Germinal center (tissue), 1 donor: ENCODE measurements around the gene ZFYVE28.

ENCODE experiments used
- DNase-seq: peaks from one replicate; pipeline ENCODE4 v3.0.0; 2012; ENCODE audit warnings: mixed read lengths, low spot score

ZFYVE28 gene

DNA sequence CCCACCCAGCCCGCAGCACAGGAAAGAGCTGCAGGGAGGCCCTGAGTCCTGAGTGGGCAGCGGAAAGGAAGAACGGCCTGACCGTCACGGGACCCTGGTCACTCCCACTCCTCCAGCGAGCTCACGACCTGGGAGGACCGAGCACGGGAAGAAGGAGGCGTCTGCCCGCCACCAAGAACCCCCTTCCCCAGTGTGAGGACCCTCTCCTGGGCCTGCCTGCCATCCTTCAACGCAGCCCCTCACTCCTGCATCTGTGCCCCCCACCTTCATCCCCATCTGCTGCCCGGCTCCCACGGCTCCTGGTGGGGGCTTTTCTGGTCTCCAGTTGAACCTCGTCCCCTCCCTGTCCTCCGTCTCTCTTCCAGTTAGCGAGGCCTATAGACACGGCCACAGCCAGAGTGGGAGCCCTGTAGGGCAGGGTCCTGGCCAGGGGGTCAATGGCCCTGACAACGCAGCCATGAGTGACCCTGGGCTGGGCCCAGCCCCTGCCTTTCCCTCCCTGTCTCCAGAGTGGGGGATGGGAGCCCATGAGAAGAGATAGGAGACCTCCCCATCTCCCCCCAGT lies 115.2 kb downstream of the ZFYVE28 start:
- DNase-seq: no peak

DNA sequence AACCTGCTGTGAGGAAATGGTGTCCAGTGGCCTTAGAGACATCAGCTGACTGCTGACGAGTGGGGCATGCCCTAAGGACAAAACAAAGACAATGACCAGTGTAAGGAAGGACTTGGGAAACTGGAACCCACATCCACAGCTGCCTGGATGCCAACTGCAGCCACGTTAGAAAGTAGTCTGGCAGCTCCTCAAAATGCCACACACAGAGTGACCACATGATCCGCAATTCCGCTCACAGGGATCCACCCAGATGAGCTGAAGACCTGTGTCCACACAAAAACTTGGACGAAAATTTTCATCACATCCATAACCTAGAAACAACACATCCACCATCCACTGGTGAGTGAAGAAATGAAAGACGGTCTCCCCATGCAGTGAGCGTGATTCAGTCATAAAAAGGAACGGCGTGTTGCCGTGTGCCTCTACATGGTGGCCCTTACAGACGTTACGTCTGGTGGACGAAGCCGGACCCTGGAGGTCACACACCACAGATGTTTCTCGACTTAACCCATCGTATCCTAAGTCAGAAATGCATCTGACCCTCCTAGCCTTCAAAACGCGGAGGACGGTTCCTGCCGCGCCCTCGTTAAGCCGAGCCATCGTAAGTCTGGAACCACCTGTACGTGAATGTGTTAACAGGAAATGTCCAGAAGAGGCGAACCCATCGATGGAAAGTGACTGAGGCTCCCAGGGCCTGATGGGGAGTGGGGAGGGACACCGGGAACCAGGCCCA lies 115.9 kb downstream of the ZFYVE28 start:
- no peak for DNase-seq

GRCh38 chr4:2301806-2302205 lies 116.6 kb downstream of the ZFYVE28 start:
- no peak for DNase-seq

DNA sequence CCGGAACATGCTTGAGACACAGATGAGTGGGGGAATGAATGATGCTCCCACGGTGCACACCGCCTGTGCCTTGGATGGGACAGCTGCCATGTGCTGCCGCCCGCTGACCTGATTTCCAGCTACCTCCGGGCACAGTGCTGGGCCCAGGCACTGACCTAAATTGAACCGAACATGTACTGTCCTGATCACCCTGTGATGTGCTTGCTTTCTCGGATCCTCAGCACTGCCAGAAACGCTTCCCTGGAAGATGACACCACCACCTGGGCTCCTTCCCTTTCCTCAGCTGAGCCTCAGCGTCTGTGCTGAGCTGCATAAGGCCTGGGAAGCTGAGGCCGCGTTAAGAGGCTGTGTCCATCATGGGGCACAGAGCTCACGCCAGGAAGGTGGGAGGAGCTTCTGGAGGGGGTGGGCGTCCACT lies 117.2 kb downstream of the ZFYVE28 start:
- DNase-seq: no peak

- DNase-seq: no peak
Observed at GRCh38 chr4:2300431-2301224, 117.8 kb downstream of the ZFYVE28 start.

DNA sequence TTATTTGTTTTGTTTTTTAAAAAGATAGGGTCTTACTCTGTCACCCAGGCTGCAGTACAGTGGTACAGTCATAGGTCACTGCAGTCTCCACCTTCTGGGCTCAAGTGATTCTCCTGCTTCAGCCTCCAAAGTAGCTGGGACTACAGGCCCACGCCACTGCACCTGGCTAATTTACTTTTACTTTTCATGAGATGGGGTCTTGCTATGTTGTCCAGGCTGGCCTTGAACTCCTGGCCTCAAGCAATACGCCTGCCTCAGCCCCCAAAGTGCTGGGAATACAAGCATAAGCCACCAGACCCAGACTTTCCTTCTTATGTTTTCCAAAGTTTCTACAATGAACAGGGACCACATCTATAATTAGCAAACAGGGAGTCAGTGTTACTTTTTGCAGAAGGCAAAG lies 118.7 kb downstream of the ZFYVE28 start:
- DNase-seq: no peak

DNA sequence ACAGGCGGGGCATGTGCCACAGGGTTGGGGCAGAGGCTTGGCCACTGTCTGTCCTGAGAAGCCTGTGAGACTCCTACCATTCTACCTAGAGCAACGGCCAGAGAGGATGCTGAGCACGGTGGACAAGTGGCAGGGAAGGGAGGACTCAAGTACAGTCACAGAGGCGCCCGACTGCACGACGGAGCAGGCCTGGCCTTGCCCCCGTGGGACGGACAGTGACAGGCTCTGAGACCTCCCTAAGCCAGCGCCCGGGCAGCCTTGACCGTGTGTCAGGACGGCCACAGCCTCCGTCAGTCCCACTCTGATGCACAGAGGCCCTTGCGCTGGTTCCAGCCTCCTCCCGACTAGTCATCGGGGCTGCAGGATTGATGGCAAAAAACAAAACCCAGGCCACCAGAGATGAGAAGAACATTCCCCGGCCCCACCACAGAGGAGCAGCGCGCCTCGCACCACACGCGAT lies 119.9 kb downstream of the ZFYVE28 start:
- no peak for DNase-seq

- DNase-seq: peak; percentile 69
Observed at GRCh38 chr4:2297606-2298531, 120.6 kb downstream of the ZFYVE28 start.

DNA sequence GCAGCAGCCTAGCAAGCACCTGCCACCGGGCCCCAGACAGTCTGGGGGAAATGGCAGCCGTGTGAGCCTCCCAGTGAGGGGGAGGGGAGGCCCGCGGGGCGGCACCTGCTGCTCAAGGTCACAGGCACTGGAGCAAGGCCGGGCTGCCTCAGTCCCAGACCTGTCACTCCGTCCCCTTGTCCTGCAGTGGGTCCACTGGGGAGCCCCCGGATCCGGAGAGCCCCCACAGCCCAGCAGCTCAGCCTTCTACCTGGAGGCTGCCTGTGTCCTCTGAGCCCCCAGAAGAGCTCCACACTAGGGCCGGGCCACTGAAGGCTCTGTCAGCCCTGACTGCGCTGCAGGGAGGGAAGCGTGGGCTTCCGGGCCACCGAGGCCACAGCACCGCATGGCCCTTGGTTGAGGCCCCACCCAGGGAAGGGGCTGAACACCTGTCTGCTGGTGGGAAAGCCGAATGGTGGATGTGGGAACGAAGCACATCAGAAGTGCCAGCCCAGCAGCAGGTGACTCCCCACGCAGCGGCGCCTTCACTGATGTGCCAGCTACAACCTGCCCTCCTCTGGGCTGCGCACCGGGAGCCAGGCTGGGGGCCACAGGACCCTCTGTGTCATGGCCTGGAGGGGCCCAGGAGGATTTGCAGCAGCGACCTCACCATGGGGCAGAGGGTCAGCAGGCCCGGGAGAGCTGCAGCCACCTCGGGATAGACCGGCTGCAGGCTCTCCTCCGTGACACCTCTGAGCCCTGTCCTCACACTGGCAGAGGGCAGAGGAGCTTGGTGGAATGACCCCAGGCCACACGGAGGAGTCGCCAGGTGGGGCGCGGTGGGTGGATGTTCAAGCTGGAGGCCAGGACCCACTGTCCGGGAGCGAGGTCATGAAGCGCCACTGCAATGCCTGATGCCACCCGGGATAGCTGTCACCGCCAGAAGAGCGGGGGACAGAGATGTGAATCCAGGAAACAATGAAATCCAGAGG lies 121.5 kb downstream of the ZFYVE28 start:
- DNase-seq: no peak

DNA sequence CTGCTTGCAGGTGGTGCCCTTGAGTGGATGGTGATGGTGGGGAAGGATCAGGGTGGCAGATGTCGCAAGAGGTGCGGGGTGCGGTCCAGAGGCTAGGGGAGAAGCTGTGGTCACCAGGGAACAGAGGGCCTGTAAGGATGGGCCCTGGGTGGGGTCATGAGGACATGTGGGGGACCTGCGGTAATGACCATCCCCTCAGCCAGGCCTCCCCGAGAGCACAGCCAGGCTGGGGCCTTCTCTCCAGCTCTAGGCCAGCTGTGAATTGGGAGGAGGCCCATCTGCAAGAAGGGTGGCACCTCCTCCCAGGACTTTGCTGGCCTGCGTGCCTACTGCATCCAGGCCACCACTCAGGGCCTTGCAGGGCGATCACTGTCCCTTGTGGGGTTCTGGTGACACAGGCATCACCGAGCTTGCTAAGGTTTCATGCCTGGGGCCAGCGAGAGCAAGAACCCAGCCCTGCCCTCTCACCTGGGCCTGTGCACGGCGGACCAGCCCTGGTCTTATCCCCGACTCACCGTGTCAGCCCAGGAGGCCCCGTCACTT lies 122.5 kb downstream of the ZFYVE28 start:
- no peak for DNase-seq

DNA sequence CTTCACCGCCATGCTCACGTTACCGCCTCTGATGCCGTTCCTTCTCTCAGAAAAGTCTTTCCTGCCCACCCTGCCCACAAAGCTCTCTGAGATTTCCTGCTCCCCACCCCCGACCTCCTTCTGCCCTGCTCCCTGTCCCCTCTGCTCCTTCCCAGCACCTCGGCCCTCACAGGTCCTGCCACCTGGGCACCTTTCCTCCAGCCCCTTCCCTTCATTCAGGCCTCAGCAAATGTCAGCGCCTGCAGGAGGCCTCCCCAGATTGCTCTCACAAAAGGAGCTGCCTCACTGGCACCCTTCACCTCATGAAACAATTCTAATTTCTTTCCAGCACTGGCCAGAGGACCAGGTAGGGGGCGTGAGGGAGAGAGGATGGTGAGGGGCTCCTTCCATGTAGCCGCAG lies 122.9 kb downstream of the ZFYVE28 start:
- no peak for DNase-seq

GRCh38 chr4:2292646-2293108 lies 125.8 kb downstream of the ZFYVE28 start:
- DNase-seq: no peak

DNA sequence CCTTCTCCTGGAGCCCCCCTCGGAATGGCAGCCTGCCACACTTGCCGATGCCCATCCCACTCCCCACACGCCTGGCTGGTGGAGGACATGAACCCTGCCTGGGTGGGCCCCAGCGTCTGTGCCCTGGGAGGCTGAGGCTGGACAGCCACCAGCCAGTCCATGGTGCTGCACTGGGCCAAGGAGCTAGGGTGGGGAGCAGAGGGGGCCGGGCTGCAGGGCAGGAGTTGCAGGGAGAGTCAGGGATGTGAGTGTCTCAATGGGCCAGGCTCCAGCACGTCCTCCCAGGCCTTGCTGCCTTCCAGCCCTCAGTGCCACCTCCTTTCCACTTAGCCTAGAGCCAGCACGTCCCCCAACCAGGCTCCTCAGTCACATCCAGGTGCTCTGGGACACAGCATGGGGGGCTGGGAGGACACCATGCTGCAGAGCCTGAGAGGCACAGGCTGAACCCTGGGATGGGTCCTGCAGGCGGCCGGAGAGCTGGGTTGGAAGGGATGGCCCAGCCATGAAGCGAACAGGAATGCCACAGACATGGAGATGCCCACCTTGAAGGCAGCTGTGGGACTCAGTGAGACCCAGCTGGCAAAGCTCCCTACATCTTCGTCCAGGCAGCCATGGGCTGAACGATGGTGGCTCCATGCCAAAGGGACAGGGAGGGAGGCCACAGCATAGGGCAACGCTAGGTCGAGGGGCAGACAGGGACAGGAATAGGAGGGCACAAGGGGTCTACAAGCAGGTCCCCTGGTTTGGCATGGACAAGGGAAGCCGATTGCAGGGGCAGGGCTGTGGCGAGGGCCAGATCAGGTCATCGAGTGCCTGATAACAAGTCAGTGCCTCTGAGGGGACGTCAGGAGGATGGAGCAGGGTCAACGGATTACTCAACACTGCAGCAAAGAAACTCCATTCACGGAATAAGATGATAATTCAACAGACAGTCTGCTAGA lies 126.5 kb downstream of the ZFYVE28 start:
- DNase-seq: no peak

DNA sequence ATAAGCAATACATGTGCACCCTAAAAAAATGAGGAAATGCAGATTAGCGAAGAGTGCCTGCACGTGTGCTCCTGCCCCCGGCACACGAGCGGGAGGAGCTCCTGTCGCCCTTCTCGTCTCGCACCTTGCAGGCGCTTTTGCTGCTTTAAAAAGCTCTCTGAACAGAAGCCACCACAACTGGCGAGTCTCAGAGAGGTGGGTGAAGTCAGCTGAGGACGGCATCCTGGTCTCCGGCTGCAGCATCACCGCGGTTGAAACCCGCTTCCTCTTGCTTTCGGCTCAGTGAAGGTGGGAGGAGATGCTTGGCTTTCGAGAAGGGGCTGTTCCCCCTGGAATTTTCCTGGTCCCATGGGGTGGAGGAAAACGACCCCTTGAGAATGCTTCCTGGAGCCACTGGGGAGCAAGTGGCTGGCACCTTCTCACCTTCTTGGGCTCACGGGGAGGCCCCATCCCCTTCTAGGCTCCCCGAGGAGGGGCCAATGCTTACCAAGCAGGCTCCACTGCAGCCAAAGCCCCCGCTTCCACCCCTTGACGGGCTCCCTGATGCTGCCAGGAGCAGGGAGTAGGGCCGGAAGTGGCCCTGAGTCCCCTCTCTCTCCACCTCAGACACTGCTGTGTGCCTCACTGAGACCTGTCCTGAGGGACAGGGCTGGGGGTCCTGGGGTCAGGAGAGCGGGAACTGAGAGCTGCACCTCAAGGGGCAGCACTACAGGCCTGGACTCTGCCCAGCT lies 127.3 kb downstream of the ZFYVE28 start:
- peak; percentile 63 for DNase-seq

DNA sequence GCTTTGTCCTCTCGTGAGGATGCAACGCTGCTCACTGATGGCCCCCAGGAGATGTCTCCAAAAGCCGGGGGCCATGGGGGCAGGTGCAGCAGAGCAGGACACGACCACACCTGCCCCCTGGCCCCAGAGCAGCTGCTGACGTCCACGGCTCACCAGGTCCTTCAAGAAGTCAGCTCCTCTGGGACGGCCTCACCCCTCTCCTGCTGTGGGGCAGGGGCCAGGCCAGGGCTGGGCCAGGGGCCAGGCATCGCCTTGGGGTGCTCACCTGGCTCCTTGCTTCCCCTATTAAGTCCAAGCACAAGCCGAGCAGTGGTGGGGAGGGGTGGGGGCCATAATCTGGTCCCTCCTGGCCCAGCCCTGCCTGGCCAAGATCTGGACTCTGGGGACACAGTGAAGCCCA lies 128.0 kb downstream of the ZFYVE28 start:
- DNase-seq: no peak

DNA sequence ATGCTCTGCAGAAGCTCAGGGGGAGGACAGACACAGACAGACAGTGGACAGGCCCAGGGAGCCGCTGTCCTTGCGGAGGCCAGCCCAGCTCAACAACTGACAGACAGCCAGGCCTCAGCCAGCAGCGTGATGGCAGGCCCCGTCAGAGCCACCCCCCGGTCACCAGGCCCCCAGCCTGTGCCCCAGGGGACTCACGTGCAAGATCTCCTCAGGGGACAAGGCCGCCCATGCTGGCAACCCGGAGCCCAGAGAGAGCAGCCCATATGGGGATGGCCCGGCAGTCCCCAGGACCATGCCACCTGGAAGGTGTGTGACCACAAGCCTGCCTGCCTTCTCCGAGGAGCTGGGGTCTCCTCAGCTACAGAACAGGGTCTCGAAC lies 128.5 kb downstream of the ZFYVE28 start:
- no peak for DNase-seq

DNA sequence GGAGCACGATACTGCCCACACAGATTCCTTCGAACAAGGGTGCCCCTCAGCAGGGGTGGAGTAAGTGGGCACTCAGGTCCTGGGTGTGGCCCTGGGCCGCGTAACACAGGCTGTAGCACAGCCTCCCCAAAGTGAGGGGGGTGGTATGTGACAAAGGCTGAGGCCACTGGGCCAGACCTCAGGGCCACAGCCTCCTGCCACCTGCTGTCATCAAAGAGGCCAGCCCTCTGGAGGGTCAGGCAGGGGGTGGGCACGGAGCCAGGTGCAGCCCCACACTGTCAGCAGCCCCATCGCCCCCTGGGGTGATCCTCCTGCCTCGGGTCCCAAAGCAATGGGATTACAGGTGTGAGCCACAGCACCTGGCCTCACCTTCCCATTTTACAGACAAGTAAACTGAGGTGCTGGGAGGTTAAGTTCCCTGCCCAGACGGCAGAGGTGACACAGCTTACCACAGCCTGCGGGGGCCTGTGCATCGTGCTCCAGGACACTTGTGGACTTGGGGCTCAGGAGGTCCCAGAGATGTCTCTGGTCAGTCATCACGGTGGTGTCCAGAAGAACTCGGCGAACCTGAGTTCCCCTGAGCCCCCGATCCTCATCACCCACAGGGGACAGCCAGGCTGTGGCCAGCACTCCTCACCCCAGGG lies 129.0 kb downstream of the ZFYVE28 start:
- no peak for DNase-seq

DNA sequence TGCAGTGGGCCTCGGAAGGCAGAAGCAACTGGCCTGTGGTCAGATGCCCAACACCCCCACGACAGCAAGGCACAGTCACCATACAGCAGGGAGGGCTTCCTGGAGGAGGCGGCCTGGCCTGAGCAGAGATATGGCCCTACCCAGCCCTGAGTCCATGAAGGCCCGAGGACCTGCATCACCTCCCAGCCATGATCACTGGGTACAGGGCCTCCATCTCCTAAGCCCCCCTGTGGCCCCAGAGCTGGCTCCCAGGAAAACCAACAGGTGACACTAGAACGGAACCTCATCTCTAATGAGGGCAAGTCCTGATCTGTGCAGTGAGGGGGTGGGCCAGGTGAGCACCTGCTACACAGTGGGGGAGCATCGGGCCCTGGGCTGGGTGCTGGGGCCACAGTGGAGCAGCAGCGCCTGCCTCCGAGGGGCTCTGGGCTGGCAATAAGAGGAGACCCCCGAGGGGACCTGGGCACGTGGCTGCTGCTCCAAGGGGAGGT lies 130.3 kb downstream of the ZFYVE28 start:
- DNase-seq: no peak
